Common myeloid progenitor, CD34-positive (primary cell): Measurements from ENCODE around the gene CCNG1.

ENCODE experiments used
- CTCF ChIA-PET: fragments of 350-600 bp; sonication (Branson Sonifier 250); formaldehyde crosslinking; loops from one replicate; lab custom pipeline; 2021; ENCODE audit warnings: antibody characterized with exemption; lab: Charles Lee
- POLR2A ChIA-PET: fragments of 350-600 bp; sonication (Branson Sonifier 250); formaldehyde crosslinking; loops from one replicate; lab custom pipeline; 2021; ENCODE audit warnings: antibody characterized with exemption; lab: Charles Lee
- DNase-seq, 3 donors: peaks; one replicate each; pipeline versions ENCODE4 v3.0.0 to v3.0.0-alpha.2; 2013
- H3K27ac ChIP-seq, 2 experiments: 1 replicate in 1 of 2; 2 replicates in 1 of 2; pipeline ENCODE4 v1.7.0; 2013; ENCODE audit warnings: inconsistent platforms in 2 of 2, low read length in 2 of 2, mild to moderate bottlenecking in 2 of 2, low read depth in 1 of 2, moderate library complexity in 1 of 2; ENCODE audit not compliant: severe bottlenecking in 2 of 2, insufficient read depth in 1 of 2, poor library complexity in 1 of 2
- H3K27me3 ChIP-seq, 5 experiments: replicated peaks in 2 of 5; 1 replicate in 3 of 5; 2 replicates in 2 of 5; pipeline versions ENCODE4 v1.6.1 to v1.7.0; 2013; ENCODE audit warnings: low read length in 4 of 5, mild to moderate bottlenecking in 2 of 5, moderate library complexity in 2 of 5, inconsistent platforms in 1 of 5; ENCODE audit not compliant: insufficient read depth in 5 of 5, control insufficient read depth in 4 of 5
- H3K36me3 ChIP-seq, 4 experiments: 1 replicate in 2 of 4; 2 replicates in 2 of 4; pipeline versions ENCODE4 v1.6.1 to v1.7.0; 2013; ENCODE audit warnings: low read length in 3 of 4, control low read depth in 1 of 4, mild to moderate bottlenecking in 1 of 4; ENCODE audit not compliant: control insufficient read depth in 4 of 4, insufficient read depth in 4 of 4
- H3K4me1 ChIP-seq, 4 experiments: 1 replicate in 3 of 4; 2 replicates in 1 of 4; pipeline versions ENCODE4 v1.6.1 to v1.7.1; 2013; ENCODE audit warnings: low read length in 3 of 4, mild to moderate bottlenecking in 3 of 4, control low read depth in 1 of 4, inconsistent platforms in 1 of 4, moderate library complexity in 1 of 4; ENCODE audit not compliant: control insufficient read depth in 4 of 4, insufficient read depth in 4 of 4; ENCODE audit errors: control extremely low read depth in 1 of 4
- H3K4me3 ChIP-seq, 7 experiments: 1 replicate in 4 of 7; 2 replicates in 3 of 7; pipeline versions ENCODE4 v1.5.1 to v1.7.0; 2013; ENCODE audit warnings: mild to moderate bottlenecking in 7 of 7, low read length in 6 of 7, moderate library complexity in 6 of 7, inconsistent platforms in 2 of 7, low read depth in 2 of 7, control low read depth in 1 of 7; ENCODE audit not compliant: insufficient read depth in 4 of 7, control insufficient read depth in 1 of 7; ENCODE audit errors: extremely low read depth in 1 of 7
- H3K9me3 ChIP-seq, 5 experiments: 1 replicate in 4 of 5; 2 replicates in 1 of 5; pipeline versions ENCODE4 v1.6.1 to v1.7.1; 2013; ENCODE audit warnings: low read length in 4 of 5, mild to moderate bottlenecking in 2 of 5, inconsistent platforms in 1 of 5, low read depth in 1 of 5, moderate library complexity in 1 of 5; ENCODE audit not compliant: control insufficient read depth in 4 of 5, insufficient read depth in 2 of 5; ENCODE audit errors: control extremely low read depth in 1 of 5
- WGBS: methylation state at CpG from one replicate; pipeline ENCODE4 v1.1.5; 2013; ENCODE audit not compliant: insufficient coverage; 5-methylcytosine and 5-hydroxymethylcytosine counted together

Gene CCNG1

GRCh38 chr5:163459462-163459818 lies 22.0 kb downstream of the CCNG1 start:
- WGBS: 0% methylated on average over 5 of the region's 12 CpGs
- Histone ChIP-seq H3K9me3 (no peaks in the 10 kb centered on the region), H3K4me3 (peak overlapping the region; percentile 49 to 96 (median 86)), H3K4me1 (peaks cover 18 to 36% (median 28%) of the 10 kb centered on the region in 4 experiments), H3K27ac (peak overlapping the region; percentile 93 to 98), H3K27me3 (no peaks in the 10 kb centered on the region), H3K36me3 (peaks cover 0 to 18% (median 10%) of the 10 kb centered on the region in 4 experiments)
- POLR2A ChIA-PET: interaction anchor here (0.9 to 2.3 kb wide), 3 partner anchors 18 to 22 kb away, joined by 3 to 10 read pairs (median 5); partner anchors contain the start of gene CCNG1
- CTCF ChIA-PET: interaction anchor here (0.9 to 1.9 kb wide), 9 partner anchors 8 to 51 kb away, joined by 3 to 8 read pairs (median 4); no protein-coding TSS in a partner anchor
- no peak for DNase-seq

GRCh38 chr5:163459819-163460561 lies 22.6 kb downstream of the CCNG1 start, which contains the start of gene NUDCD2:
Gene NUDCD2, minus strand, starts transcription at chr5:163460102. Its CDS starts 52 bp downstream, at chr5:163460050.
- no peaks in the 10 kb centered on the region for H3K9me3 ChIP-seq
- H3K27ac ChIP-seq: peak within 1 kb of the TSS; percentile 93 to 98
- peaks cover 18 to 36% (median 28%) of the 10 kb centered on the region in 4 experiments for H3K4me1 ChIP-seq
- peak; percentile 99 for DNase-seq
- WGBS: under 1% methylated on average over 52 of the region's 59 CpGs
- H3K4me3 ChIP-seq: peak within 1 kb of the TSS; percentile 82 to 96 (median 88)
- ChIA-PET POLR2A (interaction anchor here (0.6 to 2.3 kb wide), 6 partner anchors 19 to 1556 kb away, joined by 3 to 10 read pairs (median 4); partner anchors contain the start of genes CCNG1 and MAT2B), CTCF (interaction anchor here (0.9 to 1.9 kb wide), 11 partner anchors 9 to 52 kb away, joined by 3 to 8 read pairs (median 3); no protein-coding TSS in a partner anchor)
- no peaks in the 10 kb centered on the region for H3K27me3 ChIP-seq
- peaks cover 0 to 13% (median 8%) of the 10 kb centered on the region in 4 experiments for H3K36me3 ChIP-seq

- peak within 1 kb of the TSS; percentile 82 to 96 (median 88) for H3K4me3 ChIP-seq
- H3K27me3 ChIP-seq: no peaks in the 10 kb centered on the region
- 0% methylated on average over 13 of the region's 23 CpGs for WGBS
- ChIA-PET CTCF (interaction anchor here (0.9 to 1.9 kb wide), 6 partner anchors 10 to 30 kb away, joined by 3 to 7 read pairs (median 4); no protein-coding TSS in a partner anchor), POLR2A (interaction anchor here (0.6 to 2.3 kb wide), 4 partner anchors 23 to 1555 kb away, joined by 3 to 10 read pairs (median 4); partner anchors contain the start of genes CCNG1 and MAT2B)
- H3K27ac ChIP-seq: peak within 1 kb of the TSS; percentile 93 to 98
- peaks cover 0 to 10% (median 4%) of the 10 kb centered on the region in 4 experiments for H3K36me3 ChIP-seq
- H3K9me3 ChIP-seq: no peaks in the 10 kb centered on the region
- peaks cover 18 to 36% (median 28%) of the 10 kb centered on the region in 4 experiments for H3K4me1 ChIP-seq
- peak; percentile 31 to 68 (median 51) for DNase-seq
Observed at GRCh38 chr5:163460562-163461171, 23.3 kb downstream of the CCNG1 start, which contains the start of gene HMMR. Gene HMMR, plus strand, starts transcription at chr5:163460632. Its CDS starts 61 bp downstream, at chr5:163460693.

- Histone ChIP-seq H3K27ac (peak overlapping the region in 1 of 2 experiments; percentile 81), H3K4me3 (no peak overlapping the region)
- CTCF ChIA-PET: interaction anchor here (1.7 kb wide), 1 partner anchor 42 kb away, joined by 8 read pairs; the partner anchor contains the start of gene MAT2B
Observed at GRCh38 chr5:163463063-163463435, 25.7 kb downstream of the CCNG1 start.

GRCh38 chr5:163467682-163468081 lies 30.3 kb downstream of the CCNG1 start:
- CTCF ChIA-PET: interaction anchor here (0.8 to 1.4 kb wide), 4 partner anchors 29 to 119 kb away, joined by 3 read pairs; no protein-coding TSS in a partner anchor
- no peak overlapping the region for H3K27ac ChIP-seq
- H3K4me3 ChIP-seq: no peak overlapping the region
- H3K36me3 ChIP-seq: peaks cover 0 to 48% (median 13%) of the 10 kb centered on the region in 4 experiments
- peaks cover 0 to 6% (median 3%) of the 10 kb centered on the region in 4 experiments for H3K4me1 ChIP-seq
- no peaks in the 10 kb centered on the region for H3K27me3 ChIP-seq
- no CpG with 5 or more reads among the region's 4 CpGs for WGBS
- no peaks in the 10 kb centered on the region for H3K9me3 ChIP-seq
- POLR2A ChIA-PET: interaction anchor here (0.6 kb wide), 1 partner anchor 20 kb away, joined by 3 read pairs; no protein-coding TSS in a partner anchor
- no peak for DNase-seq

More at GRCh38 chr5:163463063-163463435, 25.7 kb downstream of the CCNG1 start:
- Histone ChIP-seq H3K9me3 (no peaks in the 10 kb centered on the region), H3K27me3 (no peaks in the 10 kb centered on the region), H3K36me3 (peaks cover 0 to 16% (median 1%) of the 10 kb centered on the region in 4 experiments), H3K4me1 (peaks cover 16 to 33% (median 25%) of the 10 kb centered on the region in 4 experiments)
- POLR2A ChIA-PET: no interaction called here
- DNase-seq: no peak

GRCh38 chr5:163473635-163474243 lies 36.3 kb downstream of the CCNG1 start:
- Histone ChIP-seq H3K4me3 (no peak overlapping the region), H3K9me3 (peaks cover 0 to 3% (median 0%) of the 10 kb centered on the region in 5 experiments), H3K27ac (no peak overlapping the region), H3K4me1 (no peaks in the 10 kb centered on the region), H3K36me3 (peaks cover 5 to 71% (median 32%) of the 10 kb centered on the region in 4 experiments), H3K27me3 (no peaks in the 10 kb centered on the region)
- CTCF ChIA-PET: interaction anchor here (0.6 to 1.0 kb wide), 2 partner anchors 16 to 66 kb away, joined by 3 to 4 read pairs; no protein-coding TSS in a partner anchor
- DNase-seq: peak; percentile 33 to 64 (median 61)
- WGBS: 100% methylated on average over 2 of the region's 3 CpGs
- POLR2A ChIA-PET: no interaction called here
